Measurements from ENCODE around the gene MYZAP.

DNA sequence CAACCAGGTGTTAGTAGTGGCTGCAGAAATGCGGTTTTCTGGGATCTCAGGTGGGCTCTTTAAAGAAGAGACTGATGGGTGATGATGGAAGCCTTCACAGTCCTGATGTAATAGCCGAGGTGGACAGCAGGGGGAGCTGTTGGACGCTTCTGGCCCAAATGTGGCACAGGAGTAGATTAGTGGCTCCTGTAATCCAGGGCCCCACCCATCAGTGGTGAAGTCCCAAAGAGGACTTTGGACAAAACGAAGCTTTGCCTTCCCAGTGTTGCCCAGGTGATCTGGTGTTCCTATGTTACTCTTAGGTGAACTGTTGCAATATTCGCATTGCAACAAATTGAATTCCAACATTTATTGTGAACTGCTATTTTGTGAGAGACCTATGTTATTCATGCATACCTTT lies 31.8 kb upstream of the MYZAP start:
- TF ChIP-seq EZH2 (IDR thresholded peaks at IDR 0.05; ENCODE audit: low read depth, unreplicated experiment) (no peak), CTCF (conservative IDR thresholded peaks at IDR 0.05; ENCODE audit: low read depth in 2 of 2) (peak; percentile 90 to 95), CREB1 (CRISPR knock-in tag; IDR thresholded peaks at IDR 0.05; ENCODE audit: low read depth) (no peak), POLR2AphosphoS5 (IDR thresholded peaks at IDR 0.05; ENCODE audit: low read depth) (no peak), EZH2phosphoT487 (IDR thresholded peaks at IDR 0.05; ENCODE audit: unreplicated experiment) (no peak), STAT1 (IDR thresholded peaks at IDR 0.05; ENCODE audit: unreplicated experiment) (no peak), JUNB (IDR thresholded peaks at IDR 0.05; ENCODE audit: unreplicated experiment) (no peak)
- TF ChIP-seq, protein P1, sequence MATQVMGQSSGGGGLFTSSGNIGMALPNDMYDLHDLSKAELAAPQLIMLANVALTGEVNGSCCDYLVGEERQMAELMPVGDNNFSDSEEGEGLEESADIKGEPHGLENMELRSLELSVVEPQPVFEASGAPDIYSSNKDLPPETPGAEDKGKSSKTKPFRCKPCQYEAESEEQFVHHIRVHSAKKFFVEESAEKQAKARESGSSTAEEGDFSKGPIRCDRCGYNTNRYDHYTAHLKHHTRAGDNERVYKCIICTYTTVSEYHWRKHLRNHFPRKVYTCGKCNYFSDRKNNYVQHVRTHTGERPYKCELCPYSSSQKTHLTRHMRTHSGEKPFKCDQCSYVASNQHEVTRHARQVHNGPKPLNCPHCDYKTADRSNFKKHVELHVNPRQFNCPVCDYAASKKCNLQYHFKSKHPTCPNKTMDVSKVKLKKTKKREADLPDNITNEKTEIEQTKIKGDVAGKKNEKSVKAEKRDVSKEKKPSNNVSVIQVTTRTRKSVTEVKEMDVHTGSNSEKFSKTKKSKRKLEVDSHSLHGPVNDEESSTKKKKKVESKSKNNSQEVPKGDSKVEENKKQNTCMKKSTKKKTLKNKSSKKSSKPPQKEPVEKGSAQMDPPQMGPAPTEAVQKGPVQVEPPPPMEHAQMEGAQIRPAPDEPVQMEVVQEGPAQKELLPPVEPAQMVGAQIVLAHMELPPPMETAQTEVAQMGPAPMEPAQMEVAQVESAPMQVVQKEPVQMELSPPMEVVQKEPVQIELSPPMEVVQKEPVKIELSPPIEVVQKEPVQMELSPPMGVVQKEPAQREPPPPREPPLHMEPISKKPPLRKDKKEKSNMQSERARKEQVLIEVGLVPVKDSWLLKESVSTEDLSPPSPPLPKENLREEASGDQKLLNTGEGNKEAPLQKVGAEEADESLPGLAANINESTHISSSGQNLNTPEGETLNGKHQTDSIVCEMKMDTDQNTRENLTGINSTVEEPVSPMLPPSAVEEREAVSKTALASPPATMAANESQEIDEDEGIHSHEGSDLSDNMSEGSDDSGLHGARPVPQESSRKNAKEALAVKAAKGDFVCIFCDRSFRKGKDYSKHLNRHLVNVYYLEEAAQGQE (IDR thresholded peaks at IDR 0.05; ENCODE audit: unreplicated experiment), result no peak
- TF ChIP-seq, protein P2, sequence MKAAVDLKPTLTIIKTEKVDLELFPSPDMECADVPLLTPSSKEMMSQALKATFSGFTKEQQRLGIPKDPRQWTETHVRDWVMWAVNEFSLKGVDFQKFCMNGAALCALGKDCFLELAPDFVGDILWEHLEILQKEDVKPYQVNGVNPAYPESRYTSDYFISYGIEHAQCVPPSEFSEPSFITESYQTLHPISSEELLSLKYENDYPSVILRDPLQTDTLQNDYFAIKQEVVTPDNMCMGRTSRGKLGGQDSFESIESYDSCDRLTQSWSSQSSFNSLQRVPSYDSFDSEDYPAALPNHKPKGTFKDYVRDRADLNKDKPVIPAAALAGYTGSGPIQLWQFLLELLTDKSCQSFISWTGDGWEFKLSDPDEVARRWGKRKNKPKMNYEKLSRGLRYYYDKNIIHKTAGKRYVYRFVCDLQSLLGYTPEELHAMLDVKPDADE (IDR thresholded peaks at IDR 0.05), result no peak
